Fibroblast of lung (primary cell): ENCODE measurements around the gene SCAMP3. TPM values are rescaled to one million over a fixed set of nuclear protein-coding genes. Genes with fewer than 3 reads are reported as not detected.
A peak's percentile ranks its signal among the peaks of the same experiment; 100 is the strongest.

Experiments
- DNase-seq, 2 donors: peaks; one replicate each; pipeline versions ENCODE4 v3.0.0 to v3.0.0-alpha.2; 2010; ENCODE audit warnings: low read depth in 2 of 2
- H2AFZ ChIP-seq: 2 replicates; pipeline ENCODE4 v1.5.1; 2012; ENCODE audit warnings: low read length, control low read depth, inconsistent platforms
- H3K27ac ChIP-seq: 2 replicates; pipeline ENCODE4 v1.5.1; 2011; ENCODE audit warnings: low read length, control low read depth; ENCODE audit not compliant: insufficient read depth
- H3K27me3 ChIP-seq: 2 replicates; pipeline ENCODE4 v1.5.1; 2011; ENCODE audit warnings: mild to moderate bottlenecking, low read length; ENCODE audit not compliant: control insufficient read depth, insufficient read depth
- H3K36me3 ChIP-seq: 2 replicates; pipeline ENCODE4 v1.5.1; 2011; ENCODE audit warnings: low read length; ENCODE audit not compliant: control insufficient read depth, insufficient read depth
- H3K4me1 ChIP-seq: 2 replicates; pipeline ENCODE4 v1.5.1; 2011; ENCODE audit warnings: low read length; ENCODE audit not compliant: control insufficient read depth, insufficient read depth; ENCODE audit errors: extremely low read depth
- H3K4me2 ChIP-seq: 2 replicates; pipeline ENCODE4 v1.5.1; 2011; ENCODE audit warnings: low read length, control low read depth; ENCODE audit not compliant: insufficient read depth; ENCODE audit errors: extremely low read depth
- H3K4me3 ChIP-seq, 4 experiments: fragments of 200-600 bp in 1 of 4; sonication (generic) in 1 of 4; replicated peaks in 1 of 4; 2 replicates each; pipeline ENCODE4 v1.5.1; 2011 to 2016; ENCODE audit warnings: low read length in 4 of 4, low read depth in 3 of 4, mild to moderate bottlenecking in 3 of 4, control low read depth in 2 of 4, inconsistent platforms in 1 of 4, mixed read lengths in 1 of 4; ENCODE audit not compliant: insufficient read depth in 1 of 4; ENCODE audit errors: control extremely low read depth in 1 of 4
- H3K79me2 ChIP-seq: 2 replicates; pipeline ENCODE4 v1.5.1; 2012; ENCODE audit warnings: mild to moderate bottlenecking, low read length, inconsistent platforms; ENCODE audit not compliant: control insufficient read depth, insufficient read depth
- H3K9ac ChIP-seq: 2 replicates; pipeline ENCODE4 v1.5.1; 2011; ENCODE audit warnings: mild to moderate bottlenecking, low read length, control low read depth; ENCODE audit not compliant: insufficient read depth
- H3K9me3 ChIP-seq: 2 replicates; pipeline ENCODE4 v1.5.1; 2012; ENCODE audit warnings: low read depth, low read length; ENCODE audit not compliant: control insufficient read depth, insufficient read depth
- H4K20me1 ChIP-seq: 2 replicates; pipeline ENCODE4 v1.5.1; 2011; ENCODE audit warnings: low read length; ENCODE audit not compliant: control insufficient read depth, insufficient read depth; ENCODE audit errors: extremely low read depth
- CTCF ChIP-seq, 2 donors: IDR thresholded peaks in 1 of 2; conservative IDR thresholded peaks in 1 of 2; 1 replicate in 1 of 2; 2 replicates in 1 of 2; pipeline ENCODE4 v1.5.1; 2011 to 2012; ENCODE audit warnings: low read length in 2 of 2, control low read depth in 1 of 2, inconsistent platforms in 1 of 2, low read depth in 1 of 2, mild to moderate bottlenecking in 1 of 2
- EZH2 ChIP-seq: IDR thresholded peaks from 2 replicates; pipeline ENCODE4 v1.5.1; 2012; ENCODE audit warnings: low read length, control low read depth, mild to moderate bottlenecking; ENCODE audit errors: missing control alignments
- polyA plus RNA-seq, 2 donors: library from polyadenylated mRNA; depleted of rRNA in 1 of 2; stranded (reverse) in 1 of 2; unstranded in 1 of 2; fragments of >200 nt; gene quantifications; 2 replicates each; pipeline ENCODE4 v1.2.1, GENCODE V29; 2011 to 2012; ENCODE audit warnings: missing spikeins in 1 of 2
- total RNA-seq: library from RNA; depleted of rRNA; stranded (reverse); fragments of >200 nt; gene quantifications from 2 replicates; pipeline ENCODE4 v1.2.1, GENCODE V29; 2014

The SCAMP3 gene
- total and polyA plus RNA-seq, 2 donors (not counting 1 experiment from before 2014, with no cell fraction given) = 33.2 to 106 TPM

- H4K20me1 ChIP-seq = no peaks in the 10 kb centered on the region
- no peak for DNase-seq
These were observed 16.6 kb upstream of the SCAMP3 start for GRCh38 chr1:155278689-155279160.

GRCh38 chr1:155277902-155278688 lies 15.9 kb upstream of the SCAMP3 start:
- no peaks in the 10 kb centered on the region for H3K9me3 ChIP-seq
- no peak overlapping the region for H2AFZ ChIP-seq
- no peaks in the 10 kb centered on the region for H4K20me1 ChIP-seq
- no peaks in the 10 kb centered on the region for H3K27me3 ChIP-seq
- H3K36me3 ChIP-seq = no peaks in the 10 kb centered on the region
- DNase-seq = peak; percentile 15 to 23
- H3K79me2 ChIP-seq = no peaks in the 10 kb centered on the region
- H3K9ac ChIP-seq = peak overlapping the region; percentile 49
- H3K4me3 ChIP-seq = peak overlapping the region; percentile 58 to 83 (median 67)
- H3K27ac ChIP-seq = no peak overlapping the region
- H3K4me1 ChIP-seq = peaks cover 9% of the 10 kb centered on the region
- H3K4me2 ChIP-seq = peak overlapping the region; percentile 83
- no peak for TF ChIP-seq EZH2
- peak in 1 of 2 donors; percentile 37 for TF ChIP-seq CTCF (conservative IDR thresholded peaks at IDR 0.05 in 1 of 2, IDR thresholded peaks at IDR 0.05 in 1 of 2; ENCODE audit: low read depth in 1 of 2, low read length in 2 of 2)

More at GRCh38 chr1:155278689-155279160, 16.6 kb upstream of the SCAMP3 start:
- H3K9ac ChIP-seq = no peak overlapping the region
- no peaks in the 10 kb centered on the region for H3K36me3 ChIP-seq
- H3K27me3 ChIP-seq = no peaks in the 10 kb centered on the region
- TF ChIP-seq EZH2 = no peak
- no peak for TF ChIP-seq CTCF (conservative IDR thresholded peaks at IDR 0.05 in 1 of 2, IDR thresholded peaks at IDR 0.05 in 1 of 2; ENCODE audit: low read depth in 1 of 2, low read length in 2 of 2)
- no peaks in the 10 kb centered on the region for H3K9me3 ChIP-seq
- peaks cover 8% of the 10 kb centered on the region for H3K4me1 ChIP-seq
- H3K4me3 ChIP-seq = peak overlapping the region in 1 of 4 experiments; percentile 74
- no peak overlapping the region for H3K4me2 ChIP-seq
- no peak overlapping the region for H2AFZ ChIP-seq
- H3K79me2 ChIP-seq = no peaks in the 10 kb centered on the region
- no peak overlapping the region for H3K27ac ChIP-seq

GRCh38 chr1:155277070-155277901 lies 15.1 kb upstream of the SCAMP3 start, which contains the start of gene HCN3:
Gene HCN3 (plus strand): TSS chr1:155277463. CDS start chr1:155277591, 128 bp downstream.
- H3K79me2 ChIP-seq = peaks cover 6% of the 10 kb centered on the region
- peaks cover 9% of the 10 kb centered on the region for H3K4me1 ChIP-seq
- H3K9me3 ChIP-seq = no peaks in the 10 kb centered on the region
- peak; percentile 28 to 29 for TF ChIP-seq CTCF (conservative IDR thresholded peaks at IDR 0.05 in 1 of 2, IDR thresholded peaks at IDR 0.05 in 1 of 2; ENCODE audit: low read depth in 1 of 2, low read length in 2 of 2)
- TF ChIP-seq EZH2 = no peak
- peak within 1 kb of the TSS; percentile 58 to 83 (median 67) for H3K4me3 ChIP-seq
- no peaks in the 10 kb centered on the region for H3K36me3 ChIP-seq
- H2AFZ ChIP-seq = peak within 1 kb of the TSS; percentile 63
- H3K27me3 ChIP-seq = no peaks in the 10 kb centered on the region
- H3K4me2 ChIP-seq = peak within 1 kb of the TSS; percentile 83
- peak within 1 kb of the TSS; percentile 49 for H3K9ac ChIP-seq
- no peaks in the 10 kb centered on the region for H4K20me1 ChIP-seq
- H3K27ac ChIP-seq = no peak within 1 kb of the TSS
- DNase-seq = peak; percentile 85 to 96
